ENCODE measurements around the gene GPR162.
"Not testable (repeated sequence)": the region's sequence is repeated elsewhere in the genome, so short reads cannot be mapped to it uniquely, and the experiment has no call there.

The GPR162 gene

GRCh38 chr12:6873094-6874014 lies 51.7 kb downstream of the GPR162 start, which contains the start of gene SPSB2:
Gene SPSB2, minus strand, starts transcription at chr12:6873303. Its CDS starts 402 bp downstream, at chr12:6872901.
- H3K79me1 ChIP-seq (ENCODE audit: low read length): peaks cover 13% of the 10 kb centered on the region
- H3K4me2 ChIP-seq (ENCODE audit: low read length): peak within 1 kb of the TSS; percentile 87
- H3K4me1 ChIP-seq (ENCODE audit: control insufficient read depth, low read depth, low read length): peaks cover 1% of the 10 kb centered on the region
- peak within 1 kb of the TSS; percentile 69 for H2BK5ac ChIP-seq (ENCODE audit: low read length)
- H3K27ac ChIP-seq (ENCODE audit: low read depth, low read length): peak within 1 kb of the TSS; percentile 66
- no peak within 1 kb of the TSS for H4K8ac ChIP-seq (ENCODE audit: low read depth, low read length)
- H2BK120ac ChIP-seq (ENCODE audit: low read depth, low read length): no peak within 1 kb of the TSS
- peak within 1 kb of the TSS; percentile 95 for H3K56ac ChIP-seq (ENCODE audit: low read length)
- peak within 1 kb of the TSS; percentile 70 for H3K18ac ChIP-seq (ENCODE audit: low read length)
- peak; percentile 99 for DNase-seq
- peak within 1 kb of the TSS; percentile 82 for H3K4me3 ChIP-seq (ENCODE audit: low read length)
- no peaks in the 10 kb centered on the region for H3K27me3 ChIP-seq (ENCODE audit: insufficient read depth, low read length, poor library complexity)
- no CpG with 5 or more reads among the region's 66 CpGs for WGBS (ENCODE audit: extremely low coverage, insufficient coverage, low lambda C conversion rate)
- peak within 1 kb of the TSS; percentile 75 for H3K4ac ChIP-seq (ENCODE audit: low read depth, low read length)
- H3K36me3 ChIP-seq (ENCODE audit: control insufficient read depth, insufficient read depth, low read length): peaks cover 6% of the 10 kb centered on the region
- peak within 1 kb of the TSS; percentile 98 for H3K9ac ChIP-seq (ENCODE audit: low read length)
- no peak within 1 kb of the TSS for H2BK15ac ChIP-seq (replicated peaks; ENCODE audit: low read depth)
- H2AK5ac ChIP-seq (ENCODE audit: low read length): no peak within 1 kb of the TSS
- H3K79me2 ChIP-seq (ENCODE audit: control insufficient read depth, insufficient read depth, low read length): peaks cover 10% of the 10 kb centered on the region
- no peak within 1 kb of the TSS for H4K5ac ChIP-seq (ENCODE audit: low read length)
- peak within 1 kb of the TSS; percentile 69 for H3K23ac ChIP-seq (ENCODE audit: low read length)

DNA sequence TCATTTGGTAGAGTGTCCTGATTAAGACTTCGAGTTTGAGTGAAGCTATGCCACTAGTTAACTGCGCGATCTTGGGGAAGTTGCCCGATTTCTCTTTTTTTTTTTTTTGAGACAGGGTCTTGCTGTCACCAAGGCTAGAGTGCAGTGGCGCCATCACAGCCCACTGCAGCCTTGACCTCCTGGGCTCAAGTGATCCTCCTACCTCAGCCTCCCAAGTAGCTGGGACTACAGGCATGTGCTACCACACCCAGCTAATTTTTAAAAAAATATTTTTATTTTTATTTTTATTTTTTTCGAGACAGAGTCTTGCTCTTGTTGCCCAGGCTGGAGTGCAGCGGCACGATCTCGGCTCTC lies 52.4 kb downstream of the GPR162 start:
- peak overlapping the region; percentile 42 for H3K27ac ChIP-seq (ENCODE audit: low read depth, low read length)
- H3K18ac ChIP-seq (ENCODE audit: low read length): peak overlapping the region; percentile 24
- not testable (repeated sequence) for H2BK120ac ChIP-seq (ENCODE audit: low read depth, low read length); H3K4me1 ChIP-seq (ENCODE audit: control insufficient read depth, low read depth, low read length); H3K27me3 ChIP-seq (ENCODE audit: insufficient read depth, low read length, poor library complexity); H4K8ac ChIP-seq (ENCODE audit: low read depth, low read length); H3K79me2 ChIP-seq (ENCODE audit: control insufficient read depth, insufficient read depth, low read length); H4K5ac ChIP-seq (ENCODE audit: low read length); H2BK15ac ChIP-seq (replicated peaks; ENCODE audit: low read depth); DNase-seq; H3K36me3 ChIP-seq (ENCODE audit: control insufficient read depth, insufficient read depth, low read length); H2AK5ac ChIP-seq (ENCODE audit: low read length); H2BK5ac ChIP-seq (ENCODE audit: low read length); H3K4ac ChIP-seq (ENCODE audit: low read depth, low read length)
- H3K9ac ChIP-seq (ENCODE audit: low read length): peak overlapping the region; percentile 76
- H3K4me2 ChIP-seq (ENCODE audit: low read length): peak overlapping the region; percentile 87
- peaks cover 12% of the 10 kb centered on the region for H3K79me1 ChIP-seq (ENCODE audit: low read length)
- peak overlapping the region; percentile 2 for H3K23ac ChIP-seq (ENCODE audit: low read length)
- WGBS (ENCODE audit: extremely low coverage, insufficient coverage, low lambda C conversion rate): no CpG with 5 or more reads among the region's 9 CpGs
- H3K56ac ChIP-seq (ENCODE audit: low read length): peak overlapping the region; percentile 95
- H3K4me3 ChIP-seq (ENCODE audit: low read length): peak overlapping the region; percentile 73

All from mesendoderm (in vitro differentiated cells).